KOPT-K1 (cell line): ENCODE data around the gene MTIF3.

ENCODE experiments used
- H3K27ac ChIP-seq: fragments of 200-600 bp; sonication (generic); 2 replicates; pipeline ENCODE4 v1.5.1; 2016; ENCODE audit warnings: antibody characterized with exemption, mild to moderate bottlenecking, low read depth, low read length; ENCODE audit not compliant: poor library complexity, severe bottlenecking
- H3K36me3 ChIP-seq: fragments of 200-600 bp; sonication (generic); 2 replicates; pipeline ENCODE4 v1.5.1; 2017; ENCODE audit warnings: antibody characterized with exemption, mild to moderate bottlenecking, low read length, moderate library complexity; ENCODE audit not compliant: insufficient read depth
- H3K9me3 ChIP-seq: fragments of 200-600 bp; sonication (generic); 2 replicates; pipeline ENCODE4 v1.5.1; 2017; ENCODE audit warnings: antibody characterized with exemption, low read length, mild to moderate bottlenecking; ENCODE audit not compliant: insufficient read depth, poor library complexity, severe bottlenecking

The MTIF3 gene

GRCh38 chr13:27472441-27472840 lies 22.1 kb upstream of the MTIF3 start:
- H3K9me3 ChIP-seq, result no peaks in the 10 kb centered on the region
- no peak overlapping the region for H3K27ac ChIP-seq
- H3K36me3 ChIP-seq, result no peaks in the 10 kb centered on the region

DNA sequence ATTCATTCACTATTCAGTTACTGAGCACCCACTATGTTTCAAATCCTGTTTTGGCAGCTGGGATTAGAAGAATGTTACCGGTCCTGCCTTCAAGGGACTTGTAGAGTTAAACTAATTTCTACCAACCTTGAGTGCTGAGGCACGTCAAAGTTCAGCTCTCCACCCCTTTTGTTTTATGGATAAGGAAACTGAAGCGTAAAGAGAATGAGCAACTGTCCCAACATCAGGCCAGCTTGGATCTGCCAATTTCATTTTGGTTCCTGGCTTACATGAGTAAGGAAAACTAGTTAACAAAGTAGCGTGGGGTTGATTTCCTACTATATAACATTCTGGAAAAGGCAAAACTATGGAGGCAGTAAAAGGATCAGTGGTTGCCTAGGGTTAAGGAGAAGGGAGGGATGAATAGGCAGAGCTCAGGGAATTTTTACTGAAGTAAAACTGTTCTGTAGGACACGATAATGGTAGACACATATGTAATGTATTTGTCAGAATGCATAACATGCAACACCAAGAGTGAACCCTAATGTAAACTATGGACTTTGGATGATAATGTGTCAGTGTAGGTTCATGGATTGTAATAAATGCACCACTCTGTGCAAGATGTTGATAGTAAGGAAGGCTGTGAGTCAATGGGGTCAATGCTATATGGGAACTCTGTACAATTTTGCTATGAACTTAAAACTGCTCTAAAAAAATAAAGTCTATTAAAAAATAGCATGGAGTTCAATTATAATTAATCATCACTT lies 19.9 kb upstream of the MTIF3 start:
- no peaks in the 10 kb centered on the region for H3K36me3 ChIP-seq
- no peaks in the 10 kb centered on the region for H3K9me3 ChIP-seq
- H3K27ac ChIP-seq, result no peak overlapping the region

- Histone ChIP-seq H3K27ac (no peak overlapping the region), H3K9me3 (no peaks in the 10 kb centered on the region), H3K36me3 (no peaks in the 10 kb centered on the region)
Observed at GRCh38 chr13:27466513-27466912, 16.1 kb upstream of the MTIF3 start.

- H3K27ac ChIP-seq, result no peak overlapping the region
- H3K36me3 ChIP-seq, result no peaks in the 10 kb centered on the region
- no peaks in the 10 kb centered on the region for H3K9me3 ChIP-seq
Observed at GRCh38 chr13:27465611-27466010, 15.2 kb upstream of the MTIF3 start.

DNA sequence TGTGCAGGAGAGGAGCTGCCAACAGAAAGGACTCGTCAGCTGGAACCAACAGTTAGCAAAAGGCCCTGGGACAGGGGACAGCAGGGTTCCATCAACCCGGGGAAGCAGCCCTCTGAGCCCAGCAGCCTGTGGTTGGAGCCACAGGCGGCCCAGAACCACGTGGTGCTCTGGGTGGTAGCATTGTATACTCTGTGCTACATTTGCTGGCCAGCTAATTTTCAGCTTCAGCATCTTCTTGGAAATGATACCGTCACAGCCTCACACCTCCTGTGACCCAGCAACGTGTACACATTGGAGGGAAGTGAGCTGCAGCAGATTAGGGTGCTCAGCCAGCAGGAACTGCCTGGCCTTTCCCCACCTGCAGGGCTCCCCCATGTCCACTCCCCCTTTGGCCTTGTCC lies 13.1 kb upstream of the MTIF3 start:
- Histone ChIP-seq H3K27ac (no peak overlapping the region), H3K36me3 (no peaks in the 10 kb centered on the region), H3K9me3 (no peaks in the 10 kb centered on the region)

GRCh38 chr13:27461940-27462584 lies 11.7 kb upstream of the MTIF3 start:
- no peaks in the 10 kb centered on the region for H3K9me3 ChIP-seq
- no peaks in the 10 kb centered on the region for H3K36me3 ChIP-seq

DNA sequence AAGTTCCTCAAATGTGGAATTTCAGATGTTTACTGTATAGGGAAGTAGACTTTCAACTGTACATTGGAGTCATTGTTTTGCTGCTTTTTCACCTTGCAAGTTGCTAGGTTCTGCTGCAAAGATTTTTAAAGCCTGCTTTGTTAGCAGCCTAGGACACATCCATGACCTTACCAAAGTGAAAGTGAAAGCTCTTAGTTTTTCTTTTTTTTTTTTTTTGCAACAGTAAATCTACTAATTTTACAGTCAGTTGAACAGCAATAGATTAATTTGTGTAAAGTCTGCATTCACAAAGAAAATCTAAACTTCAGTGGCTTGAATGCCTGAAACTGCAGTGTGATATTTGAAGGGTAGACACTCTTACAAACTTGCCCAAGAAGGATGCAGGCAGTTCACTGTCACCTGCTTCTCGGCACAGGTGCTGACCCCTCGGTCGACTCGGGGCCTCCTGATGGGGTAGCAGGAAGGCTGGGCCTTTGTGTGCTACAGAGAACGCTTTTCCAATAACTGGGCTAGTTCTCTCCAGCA lies 5.0 kb upstream of the MTIF3 start:
- H3K9me3 ChIP-seq, result no peaks in the 10 kb centered on the region
- no peaks in the 10 kb centered on the region for H3K36me3 ChIP-seq
- H3K27ac ChIP-seq, result peak overlapping the region; percentile 86

More at GRCh38 chr13:27461940-27462584, 11.7 kb upstream of the MTIF3 start:
- H3K27ac ChIP-seq, result no peak overlapping the region

DNA sequence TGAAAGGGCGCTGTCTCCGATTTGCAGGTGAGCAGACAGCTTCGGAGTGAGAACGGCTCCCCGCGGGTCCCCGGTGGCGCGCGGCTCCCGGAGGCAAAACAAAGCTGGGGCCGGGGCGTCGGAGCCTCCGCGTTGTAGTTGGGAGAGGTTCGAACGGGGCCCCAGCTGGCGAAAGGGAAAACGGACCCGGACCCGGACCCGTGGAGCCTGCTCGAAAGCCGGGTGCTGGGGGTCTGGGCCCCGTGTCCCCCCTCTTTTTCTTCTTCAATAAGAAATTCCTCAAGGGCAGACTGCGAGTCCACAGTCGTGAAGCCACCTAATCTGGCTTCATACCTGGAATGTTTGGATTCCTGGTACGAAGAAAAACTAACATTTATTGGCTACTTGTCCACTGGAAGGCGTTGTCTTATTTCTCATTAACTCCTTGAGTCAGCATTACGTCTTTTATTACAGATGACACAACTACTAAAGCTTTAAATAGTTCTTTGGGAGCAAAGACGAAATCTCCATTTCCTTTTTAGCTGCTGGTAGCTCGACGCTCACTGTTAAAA lies 632 bp upstream of the MTIF3 start:
- H3K27ac ChIP-seq, result peak overlapping the region; percentile 95
- H3K9me3 ChIP-seq, result no peaks in the 10 kb centered on the region
- no peaks in the 10 kb centered on the region for H3K36me3 ChIP-seq

DNA sequence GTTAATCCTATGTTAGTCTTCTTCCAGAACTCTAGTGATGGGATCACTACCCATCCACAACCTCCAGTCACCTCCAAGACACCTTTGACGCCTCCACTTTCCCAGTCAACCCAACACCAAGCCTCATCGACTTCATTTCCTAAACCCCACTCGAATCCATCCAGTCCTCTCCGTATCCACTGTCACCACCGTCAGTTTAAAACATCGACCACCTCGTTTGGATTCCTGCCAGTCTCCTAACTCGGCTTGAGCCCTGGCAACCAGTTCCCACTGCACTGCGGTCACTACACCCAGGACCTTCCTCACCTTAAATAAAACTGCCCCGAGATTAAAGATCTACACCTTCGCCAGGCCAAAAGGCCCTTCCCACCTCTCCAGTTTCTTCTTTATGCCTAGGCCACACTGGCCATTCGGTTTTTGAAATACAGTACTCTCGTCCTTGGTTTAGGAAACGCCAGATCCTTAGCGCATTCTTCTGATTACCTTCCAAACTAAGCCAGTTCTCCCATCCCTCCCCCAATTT lies 1.2 kb downstream of the MTIF3 start:
- H3K27ac ChIP-seq, result peak overlapping the region; percentile 95

GRCh38 chr13:27448308-27448707 lies 2.1 kb downstream of the MTIF3 start:
- Histone ChIP-seq H3K27ac (peak overlapping the region; percentile 95), H3K9me3 (no peaks in the 10 kb centered on the region), H3K36me3 (no peaks in the 10 kb centered on the region)

More for the DNA sequence above, 1.2 kb downstream of the MTIF3 start:
- H3K36me3 ChIP-seq, result no peaks in the 10 kb centered on the region
- no peaks in the 10 kb centered on the region for H3K9me3 ChIP-seq

DNA sequence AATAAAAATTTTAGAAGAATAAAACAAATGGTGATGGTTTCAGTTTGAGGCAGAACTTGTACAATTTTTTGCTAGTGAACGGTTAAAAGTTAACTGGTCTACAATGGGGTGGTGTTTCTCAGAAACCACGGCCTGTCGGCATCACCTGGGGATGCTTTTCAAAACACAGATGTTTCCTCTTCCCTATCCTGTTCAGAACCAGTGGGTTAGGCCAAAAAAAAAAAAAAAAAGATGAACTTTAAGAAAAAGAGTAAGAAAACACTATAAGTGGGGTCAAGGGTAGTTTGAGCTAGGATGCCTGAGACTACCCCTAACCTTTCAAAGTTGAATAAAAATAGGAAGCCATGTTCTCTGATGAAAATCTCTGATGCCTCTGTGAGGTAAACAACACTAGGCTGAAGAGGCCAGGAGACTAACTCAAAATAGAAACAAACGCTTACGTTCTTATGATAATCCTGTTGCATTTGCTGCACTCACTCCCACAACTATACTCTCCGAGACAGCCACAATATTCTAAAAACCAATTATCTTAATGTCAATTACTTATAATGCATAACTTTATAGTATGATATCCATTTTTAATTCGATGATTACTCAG lies 3.3 kb downstream of the MTIF3 start:
- no peaks in the 10 kb centered on the region for H3K9me3 ChIP-seq
- peak overlapping the region; percentile 95 for H3K27ac ChIP-seq

GRCh38 chr13:27442797-27443196 lies 7.6 kb downstream of the MTIF3 start:
- Histone ChIP-seq H3K36me3 (peaks cover 18% of the 10 kb centered on the region), H3K27ac (peak overlapping the region; percentile 63), H3K9me3 (no peaks in the 10 kb centered on the region)

More for the DNA sequence above, 3.3 kb downstream of the MTIF3 start:
- H3K36me3 ChIP-seq, result no peaks in the 10 kb centered on the region

GRCh38 chr13:27442071-27442647 lies 8.2 kb downstream of the MTIF3 start:
- H3K27ac ChIP-seq, result peak overlapping the region; percentile 63
- H3K9me3 ChIP-seq, result no peaks in the 10 kb centered on the region
- H3K36me3 ChIP-seq, result peaks cover 25% of the 10 kb centered on the region

DNA sequence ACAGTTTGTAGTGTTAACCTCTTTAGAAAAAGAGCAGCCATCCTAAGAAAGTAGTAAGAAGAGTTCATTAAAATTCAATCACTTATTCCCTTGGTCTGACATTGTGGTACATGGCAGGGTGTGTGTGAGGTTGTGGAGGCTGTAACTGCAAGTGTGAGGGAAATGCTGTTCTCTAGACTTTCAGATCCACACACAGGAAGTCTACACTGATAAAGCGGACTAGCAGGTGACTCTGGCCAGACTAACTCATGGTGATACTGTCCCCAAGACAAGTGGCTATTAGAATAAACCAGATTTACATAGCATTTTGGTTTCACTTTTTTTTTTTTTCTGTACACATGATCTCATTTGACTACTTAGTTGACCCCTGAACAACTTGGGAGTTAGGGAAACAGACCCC lies 10.0 kb downstream of the MTIF3 start:
- Histone ChIP-seq H3K27ac (peak overlapping the region; percentile 63), H3K36me3 (peaks cover 42% of the 10 kb centered on the region), H3K9me3 (no peaks in the 10 kb centered on the region)

- Histone ChIP-seq H3K36me3 (peaks cover 75% of the 10 kb centered on the region), H3K9me3 (no peaks in the 10 kb centered on the region), H3K27ac (no peak overlapping the region)
Observed at GRCh38 chr13:27437126-27437525, 13.2 kb downstream of the MTIF3 start.
